GM19397 (cell line): Measurements from ENCODE around the gene CTNNA3.

Experiments
- ATAC-seq: cut with Tn5 transposase; IDR thresholded peaks from one replicate; pipeline ENCODE4 v1.9.1; 2021; ENCODE audit warnings: mild to moderate bottlenecking, moderate library complexity; ENCODE audit not compliant: unreplicated experiment

Gene CTNNA3

DNA sequence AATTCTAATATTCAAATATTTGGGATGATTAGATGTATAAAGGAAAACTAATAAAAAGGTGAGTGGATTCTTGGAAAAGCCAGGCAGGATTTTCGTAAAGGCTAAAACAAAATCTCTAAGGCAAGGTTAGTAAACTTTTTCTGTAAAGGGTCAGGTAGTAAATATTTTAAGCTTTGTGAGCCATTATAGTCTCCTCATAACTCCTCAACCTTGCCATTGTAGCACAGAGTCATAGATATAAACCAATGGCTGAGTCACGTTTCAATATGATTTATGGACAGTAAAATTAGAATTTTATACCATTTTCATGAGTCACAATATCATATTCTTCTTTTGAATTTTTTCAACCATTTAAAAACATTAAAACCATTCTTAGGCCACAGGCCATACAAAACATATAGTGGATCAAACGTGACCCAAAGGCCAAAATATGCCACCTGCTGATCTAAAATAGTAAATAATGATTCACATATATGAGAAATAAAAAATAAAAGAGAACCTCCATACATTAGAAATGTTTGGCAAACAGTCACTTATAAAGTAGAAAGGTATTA, 1422.0 kb downstream of the CTNNA3 start:
- no peak for ATAC-seq

- no peak for ATAC-seq
These were observed 1430.6 kb downstream of the CTNNA3 start for GRCh38 chr10:66265398-66265797.

GRCh38 chr10:66259836-66260235, 1436.2 kb downstream of the CTNNA3 start:
- ATAC-seq, result no peak

DNA sequence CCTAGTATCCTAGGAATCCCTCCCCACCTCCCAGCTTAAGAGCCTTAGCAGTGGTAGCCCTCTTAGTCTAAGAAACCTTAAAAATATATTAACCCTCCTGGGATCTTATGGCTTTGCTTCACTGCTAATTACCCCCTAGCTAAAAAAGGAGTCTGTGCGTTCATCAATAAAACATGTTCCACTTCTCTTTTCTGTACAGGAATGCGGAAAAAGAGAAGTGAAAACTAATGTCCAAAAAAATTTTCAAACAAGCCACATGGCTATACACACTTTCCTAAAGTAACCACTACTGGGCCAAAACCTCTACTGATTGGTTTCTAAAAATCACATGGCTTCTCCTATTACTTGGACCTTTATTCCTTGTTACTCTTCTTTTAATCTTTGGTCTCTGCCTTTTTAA, 1437.3 kb downstream of the CTNNA3 start:
- ATAC-seq, result no peak

DNA sequence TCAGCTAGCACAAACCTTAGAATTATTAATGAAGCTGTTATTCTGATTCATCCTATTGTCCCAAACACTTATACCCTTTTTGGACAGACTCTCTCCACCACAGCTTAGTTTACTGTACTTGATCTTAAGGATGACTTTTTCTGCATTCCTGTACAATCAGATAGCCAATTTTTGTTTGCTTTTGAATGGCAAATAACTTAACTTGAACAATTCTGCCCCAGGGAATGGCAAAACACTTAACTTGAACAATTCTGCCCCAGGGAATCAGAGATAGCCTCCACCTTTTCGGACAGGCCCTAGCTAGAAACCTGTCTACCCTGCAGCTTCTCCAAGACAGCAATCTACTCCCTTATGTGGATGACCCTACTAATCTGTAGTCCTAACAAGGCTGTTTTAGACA, 1438.2 kb downstream of the CTNNA3 start:
- ATAC-seq, result no peak

DNA sequence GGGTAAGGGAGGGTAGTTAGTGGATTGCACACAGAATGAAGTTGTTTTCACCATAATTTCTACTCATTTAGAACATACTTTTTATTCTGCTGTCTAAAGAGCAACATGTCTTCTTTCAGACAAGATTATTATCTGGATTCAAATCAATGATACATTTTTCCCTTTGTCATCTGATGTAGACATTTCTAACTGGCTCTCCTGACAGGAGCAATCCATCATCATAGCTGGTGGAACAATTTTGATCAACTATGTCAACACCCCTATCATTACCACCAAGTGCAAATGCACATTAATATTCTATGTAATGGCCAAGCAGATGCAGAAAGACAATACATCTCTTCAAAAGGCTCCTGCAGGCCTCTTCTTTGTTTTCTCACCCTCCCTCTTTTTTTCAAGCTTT, 1443.0 kb downstream of the CTNNA3 start:
- no peak for ATAC-seq

- no peak for ATAC-seq
These were observed 1449.8 kb downstream of the CTNNA3 start for GRCh38 chr10:66246177-66246576.

- ATAC-seq, result no peak
These were observed 1451.0 kb downstream of the CTNNA3 start for GRCh38 chr10:66244953-66245352.

- no peak for ATAC-seq
These were observed 1453.1 kb downstream of the CTNNA3 start for GRCh38 chr10:66242885-66243284.

DNA sequence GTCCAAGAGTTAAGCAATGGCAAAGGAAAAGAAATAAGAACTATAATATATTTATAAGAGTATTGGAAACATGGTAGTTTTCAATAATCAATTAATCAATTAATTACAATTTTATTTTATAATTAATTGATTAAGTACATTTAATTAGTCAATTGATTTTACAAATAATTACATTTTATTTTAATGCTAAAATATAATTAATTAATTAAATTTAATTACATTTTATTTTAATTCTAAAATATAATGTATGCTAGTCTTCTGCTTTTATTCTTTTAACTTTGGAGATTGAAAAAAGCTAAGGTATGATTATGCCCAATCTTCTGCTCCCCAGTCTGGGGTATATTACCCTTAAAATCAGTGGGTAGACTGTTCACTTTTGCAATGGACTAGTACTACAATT, 1456.9 kb downstream of the CTNNA3 start:
- no peak for ATAC-seq

GRCh38 chr10:66238343-66238742, 1457.7 kb downstream of the CTNNA3 start:
- ATAC-seq, result no peak

GRCh38 chr10:66234872-66235271, 1461.1 kb downstream of the CTNNA3 start:
- ATAC-seq, result no peak

DNA sequence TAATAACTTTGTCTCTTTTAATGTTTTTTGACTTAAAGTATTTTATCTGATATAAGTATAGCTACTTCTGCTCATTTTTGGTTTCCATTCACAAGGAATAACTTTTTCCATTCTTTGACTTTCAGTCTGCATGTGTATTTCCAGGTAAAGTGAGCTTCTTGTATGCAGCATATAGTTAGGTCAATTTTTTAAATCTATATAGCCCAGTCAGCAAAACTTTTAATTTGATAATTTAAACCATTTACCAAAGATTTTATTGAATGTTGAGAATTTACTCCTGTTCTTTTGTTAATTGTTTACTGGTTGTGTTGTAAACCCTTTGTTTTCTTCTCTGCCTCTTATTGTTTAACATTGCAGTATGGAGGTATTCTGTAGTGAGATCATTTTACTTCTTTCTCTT, 1467.1 kb downstream of the CTNNA3 start:
- ATAC-seq, result no peak

DNA sequence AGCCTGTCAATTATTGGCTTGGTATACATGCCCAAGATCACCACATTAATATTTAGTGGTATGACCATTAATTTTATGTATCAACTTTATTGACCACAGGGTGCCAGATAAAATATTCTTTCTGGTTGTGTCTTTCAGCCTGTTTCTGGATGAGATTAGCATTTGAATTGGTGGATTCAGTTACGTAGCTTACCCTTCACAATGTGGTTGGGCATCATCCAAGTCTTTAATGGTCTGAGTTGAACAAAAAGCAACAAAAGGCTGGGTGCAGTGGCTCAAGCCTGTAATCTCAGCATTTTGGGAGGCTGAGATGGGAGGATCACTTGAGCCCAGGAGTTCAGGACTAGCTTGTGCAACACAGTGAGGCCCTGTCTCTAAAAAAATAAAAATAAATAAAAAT, 1472.3 kb downstream of the CTNNA3 start:
- ATAC-seq, result no peak

DNA sequence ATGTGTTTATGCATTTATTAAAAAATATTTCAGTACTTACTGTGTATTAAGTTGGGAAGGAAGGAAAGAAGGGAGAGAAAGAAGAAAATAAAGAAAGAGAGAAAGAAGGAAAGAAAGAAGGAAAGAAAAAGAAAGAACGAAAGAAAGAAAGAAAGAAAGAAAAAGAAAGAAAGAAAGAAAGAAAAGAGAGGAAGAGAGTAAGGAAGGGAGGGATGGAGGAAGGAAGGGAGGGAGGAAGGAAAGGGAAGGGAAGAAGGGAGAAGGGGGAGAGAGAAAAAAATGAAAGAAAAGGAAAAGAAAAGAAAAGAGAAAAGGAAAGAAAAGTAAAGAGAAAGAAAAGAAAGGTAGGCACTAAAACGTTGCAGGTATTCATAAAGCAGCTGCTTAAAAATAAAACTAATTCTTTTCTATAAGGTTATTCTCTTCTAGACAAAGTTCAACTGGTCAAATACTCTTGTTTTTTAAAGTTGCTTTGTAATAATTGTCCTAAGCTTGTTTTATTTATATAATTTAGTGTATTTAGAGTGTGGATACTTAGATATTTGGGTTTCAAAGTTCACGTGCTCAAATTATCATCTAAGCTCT, 1473.4 kb downstream of the CTNNA3 start:
- ATAC-seq, result no peak

- ATAC-seq, result no peak
These were observed 1476.9 kb downstream of the CTNNA3 start for GRCh38 chr10:66218981-66219587.

GRCh38 chr10:66218289-66218688, 1477.7 kb downstream of the CTNNA3 start:
- ATAC-seq, result no peak

DNA sequence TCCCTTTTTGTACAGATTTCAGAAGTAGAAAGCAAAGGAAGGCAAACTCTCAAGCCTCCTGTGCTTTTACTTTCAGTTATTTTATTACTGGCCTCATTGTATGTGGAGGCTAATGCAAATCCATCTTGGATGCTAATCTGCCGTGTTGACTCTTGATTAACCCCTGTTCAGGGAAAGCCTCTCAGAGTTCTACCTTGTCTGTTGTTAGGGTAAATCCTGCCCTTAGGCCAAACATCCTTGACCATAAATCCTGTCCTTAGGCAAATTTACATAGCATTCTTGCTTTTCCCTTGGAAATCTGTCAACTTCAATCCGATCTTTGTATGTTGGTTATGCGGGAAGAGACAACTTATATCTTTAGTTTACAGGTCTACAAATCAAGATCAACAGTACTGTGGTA, 1480.1 kb downstream of the CTNNA3 start:
- ATAC-seq, result no peak

GRCh38 chr10:66214721-66215404, 1481.1 kb downstream of the CTNNA3 start:
- ATAC-seq, result no peak

- no peak for ATAC-seq
These were observed 1487.0 kb downstream of the CTNNA3 start for GRCh38 chr10:66209025-66209424.

GRCh38 chr10:66204838-66205237, 1491.2 kb downstream of the CTNNA3 start:
- no peak for ATAC-seq

GRCh38 chr10:66202101-66202500, 1493.9 kb downstream of the CTNNA3 start:
- ATAC-seq, result no peak
